HepG2 (cell line): ENCODE data around the gene HNRNPC. TPM values are rescaled to one million over a fixed set of nuclear protein-coding genes. Genes with fewer than 3 reads are reported as not detected.

Experiments
- DNMT3B ChIP-seq: conservative IDR thresholded peaks from 2 replicates; pipeline ENCODE4 v1.6.1; 2016; ENCODE audit warnings: missing biosample characterization, control low read depth
- NR2F1 ChIP-seq, 2 experiments: fragments of 450-650 bp in 1 of 2; formaldehyde crosslinking in 1 of 2; IDR thresholded peaks; 2 replicates each; pipeline versions ENCODE4 v1.5.0 to v1.6.1; 2016 to 2020; ENCODE audit warnings: mild to moderate bottlenecking in 1 of 2, missing compliant biosample characterization in 1 of 2, missing genetic modification reagents in 1 of 2, moderate library complexity in 1 of 2
- SOX13 ChIP-seq, 3 experiments: fragments of 450-650 bp in 1 of 3; sonication (generic) in 1 of 3; formaldehyde crosslinking in 1 of 3; IDR thresholded peaks in 2 of 3; conservative IDR thresholded peaks in 1 of 3; 2 replicates each; pipeline versions ENCODE4 v1.5.0 to v1.6.1; 2016 to 2020; ENCODE audit warnings: antibody characterized with exemption in 1 of 3, mild to moderate bottlenecking in 1 of 3, missing compliant biosample characterization in 1 of 3, missing genetic modification reagents in 1 of 3, moderate library complexity in 1 of 3
- SSRP1 ChIP-seq: IDR thresholded peaks from 2 replicates; pipeline ENCODE4 v1.6.1; 2016; ENCODE audit warnings: control low read depth
- TBL1XR1 ChIP-seq: fragments of 150-350 bp; IDR thresholded peaks from 2 replicates; pipeline ENCODE4 v1.6.1; 2014; ENCODE audit warnings: borderline replicate concordance, low read length; ENCODE audit not compliant: partially characterized antibody
- ZBTB8A ChIP-seq: sonication (generic); formaldehyde crosslinking; IDR thresholded peaks from 2 replicates; pipeline ENCODE4 v1.4.0; 2020; ENCODE audit warnings: mild to moderate bottlenecking, low read depth, missing genetic modification reagents, borderline replicate concordance
- ZNF556 ChIP-seq: sonication (generic); formaldehyde crosslinking; IDR thresholded peaks from 2 replicates; pipeline ENCODE4 v1.4.0; 2020; ENCODE audit warnings: mild to moderate bottlenecking, missing genetic modification reagents, borderline replicate concordance
- ZNF563 ChIP-seq: sonication (generic); formaldehyde crosslinking; IDR thresholded peaks from 2 replicates; pipeline ENCODE4 v1.8.0; 2022; ENCODE audit warnings: mild to moderate bottlenecking, moderate library complexity, missing genetic modification reagents
- ZNF605 ChIP-seq: sonication (generic); formaldehyde crosslinking; IDR thresholded peaks from 2 replicates; pipeline ENCODE4 v1.8.0; 2022; ENCODE audit warnings: mild to moderate bottlenecking, missing genetic modification reagents
- ZNF724P ChIP-seq: sonication (generic); formaldehyde crosslinking; IDR thresholded peaks from 2 replicates; pipeline ENCODE4 v1.8.0; 2022; ENCODE audit warnings: missing genetic modification reagents, borderline replicate concordance
- polyA plus RNA-seq, 8 experiments: library from polyadenylated mRNA; depleted of rRNA in 3 of 8; stranded (reverse) in 7 of 8; unstranded in 1 of 8; fragments of >200 nt; fragmentation: Illumina TruSeq in 4 of 8; extraction: Trizol in 4 of 8; gene quantifications; 2 replicates each; pipeline versions ENCODE4 v1.2.1 to v1.2.3, GENCODE V29; 2011 to 2016; ENCODE audit warnings: low read depth in 4 of 8, missing spikeins in 1 of 8, mixed read lengths in 1 of 8; ENCODE audit not compliant: insufficient read depth in 1 of 8
- total RNA-seq, 5 experiments: library from RNA; depleted of rRNA; stranded (reverse); fragments of >200 nt; fragmentation: Illumina TruSeq; extraction: Trizol; gene quantifications; 2 replicates each; pipeline ENCODE4 v1.2.3, GENCODE V29; 2016; ENCODE audit warnings: low read depth in 1 of 5
- TF ChIP-seq, protein P1 (sequence below): IDR thresholded peaks from 2 replicates; pipeline ENCODE4 v1.6.1; 2012; ENCODE audit warnings: inconsistent platforms
- TF ChIP-seq, protein P2 (sequence below): IDR thresholded peaks from 2 replicates; pipeline ENCODE4 v1.6.1; 2016; ENCODE audit warnings: missing genetic modification reagents, missing compliant biosample characterization
- TF ChIP-seq, protein P3 (sequence below): IDR thresholded peaks from 2 replicates; pipeline ENCODE4 v1.6.1; 2018; ENCODE audit warnings: missing genetic modification reagents, mild to moderate bottlenecking, missing compliant biosample characterization
- TF ChIP-seq, protein P4 (sequence below): sonication (generic); formaldehyde crosslinking; IDR thresholded peaks from 2 replicates; pipeline ENCODE4 v1.8.1; 2023; ENCODE audit warnings: mild to moderate bottlenecking, moderate library complexity, missing genetic modification reagents
- TF ChIP-seq, protein P5 (sequence below): sonication (generic); formaldehyde crosslinking; conservative IDR thresholded peaks from 2 replicates; pipeline ENCODE4 v1.4.0; 2020; ENCODE audit warnings: mild to moderate bottlenecking, missing genetic modification reagents, moderate library complexity

HNRNPC gene
- total and polyA plus RNA-seq, 2 of the 13 experiments (the other 11 are each of a cell fraction or from before 2014, with no cell fraction given): 628 to 1,099 TPM

DNA sequence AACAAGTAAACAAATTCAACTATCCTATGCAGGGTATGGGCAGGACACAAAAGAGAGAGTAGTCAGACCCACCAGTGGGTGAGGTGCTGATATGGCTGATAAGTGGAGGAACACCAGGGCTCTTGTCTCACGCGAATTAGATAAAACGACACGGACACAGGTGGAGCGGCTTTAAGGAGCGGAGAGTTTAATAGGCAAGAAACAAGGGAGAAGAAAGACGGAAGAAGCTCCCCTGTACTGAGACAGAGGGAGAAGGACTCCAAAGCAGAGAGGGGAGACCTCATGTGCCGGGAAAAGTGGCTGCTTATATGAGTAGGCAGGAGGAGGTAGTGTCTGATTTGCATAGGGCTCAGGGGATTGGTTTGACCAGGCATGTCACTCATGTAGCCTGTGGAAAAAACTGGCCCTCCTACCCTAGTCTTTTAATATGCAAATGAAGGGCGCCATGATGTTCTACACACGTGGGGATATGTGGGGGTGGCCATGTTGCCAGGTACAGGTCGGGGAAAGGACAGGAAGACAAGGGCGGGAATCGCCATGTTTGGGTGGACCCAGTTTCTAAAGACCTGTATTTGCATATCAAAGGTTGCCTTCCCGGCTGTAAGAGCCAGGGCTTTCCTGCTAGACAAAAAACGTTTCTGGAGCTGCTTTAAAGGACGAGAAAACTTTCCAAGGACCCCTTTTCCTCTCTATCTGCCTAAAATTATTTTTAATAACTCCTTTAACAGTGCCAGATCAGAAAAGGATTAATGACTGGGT lies 39.4 kb upstream of the HNRNPC start (continued):
- TF ChIP-seq ZNF724P (CRISPR knock-in tag) (no peak), DNMT3B (CRISPR knock-in tag) (peak; percentile 46; the same call in 1 of the 2 replicates), ZNF605 (CRISPR knock-in tag) (peak; percentile 66; the same call in 1 of the 2 replicates), TBL1XR1 (no peak), SOX13 (IDR thresholded peaks at IDR 0.05) (no peak), SOX13 (CRISPR knock-in tag; conservative IDR thresholded peaks at IDR 0.05 in 1 of 2, IDR thresholded peaks at IDR 0.05 in 1 of 2) (0 out of 4 replicates have a peak, but pooled peaks of 1 of the 2 experiments have one; percentile 4), NR2F1 (CRISPR knock-in tag; IDR thresholded peaks at IDR 0.05) (no peak; a peak in 1 of 4 replicates), ZNF556 (peak; percentile 2; the same call in 1 of the 2 replicates), ZBTB8A (CRISPR knock-in tag) (no peak), SSRP1 (CRISPR knock-in tag) (peak; percentile 49; the same call in 1 of the 2 replicates), ZNF563 (no peak)
- TF ChIP-seq, protein P1, sequence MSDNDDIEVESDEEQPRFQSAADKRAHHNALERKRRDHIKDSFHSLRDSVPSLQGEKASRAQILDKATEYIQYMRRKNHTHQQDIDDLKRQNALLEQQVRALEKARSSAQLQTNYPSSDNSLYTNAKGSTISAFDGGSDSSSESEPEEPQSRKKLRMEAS: peak; percentile 99
- TF ChIP-seq, protein P2, sequence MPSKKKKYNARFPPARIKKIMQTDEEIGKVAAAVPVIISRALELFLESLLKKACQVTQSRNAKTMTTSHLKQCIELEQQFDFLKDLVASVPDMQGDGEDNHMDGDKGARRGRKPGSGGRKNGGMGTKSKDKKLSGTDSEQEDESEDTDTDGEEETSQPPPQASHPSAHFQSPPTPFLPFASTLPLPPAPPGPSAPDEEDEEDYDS: peak; percentile 99
- TF ChIP-seq, protein P3, sequence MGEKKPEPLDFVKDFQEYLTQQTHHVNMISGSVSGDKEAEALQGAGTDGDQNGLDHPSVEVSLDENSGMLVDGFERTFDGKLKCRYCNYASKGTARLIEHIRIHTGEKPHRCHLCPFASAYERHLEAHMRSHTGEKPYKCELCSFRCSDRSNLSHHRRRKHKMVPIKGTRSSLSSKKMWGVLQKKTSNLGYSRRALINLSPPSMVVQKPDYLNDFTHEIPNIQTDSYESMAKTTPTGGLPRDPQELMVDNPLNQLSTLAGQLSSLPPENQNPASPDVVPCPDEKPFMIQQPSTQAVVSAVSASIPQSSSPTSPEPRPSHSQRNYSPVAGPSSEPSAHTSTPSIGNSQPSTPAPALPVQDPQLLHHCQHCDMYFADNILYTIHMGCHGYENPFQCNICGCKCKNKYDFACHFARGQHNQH (CRISPR knock-in tag): peak; percentile 85; the same call in 1 of the 2 replicates
- TF ChIP-seq, protein P4, sequence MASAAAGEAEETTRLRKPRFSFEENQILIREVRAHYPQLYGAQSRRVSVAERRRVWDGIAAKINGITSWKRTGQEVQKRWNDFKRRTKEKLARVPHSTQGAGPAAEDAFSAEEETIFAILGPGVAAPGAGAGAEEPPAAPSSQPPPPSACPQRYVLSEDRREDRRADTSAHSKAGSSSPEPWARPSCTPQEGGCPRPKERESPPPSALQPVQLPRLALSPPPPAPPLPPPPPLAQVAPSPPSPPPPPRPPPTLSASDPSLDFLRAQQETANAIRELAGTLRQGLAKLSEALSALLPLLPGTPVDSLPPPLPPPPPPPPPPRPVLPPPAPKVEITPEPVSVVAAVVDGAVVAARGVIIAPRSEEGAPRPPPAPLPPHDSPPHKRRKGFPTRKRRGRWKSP (CRISPR knock-in tag): peak; percentile 59
- TF ChIP-seq, protein P5, sequence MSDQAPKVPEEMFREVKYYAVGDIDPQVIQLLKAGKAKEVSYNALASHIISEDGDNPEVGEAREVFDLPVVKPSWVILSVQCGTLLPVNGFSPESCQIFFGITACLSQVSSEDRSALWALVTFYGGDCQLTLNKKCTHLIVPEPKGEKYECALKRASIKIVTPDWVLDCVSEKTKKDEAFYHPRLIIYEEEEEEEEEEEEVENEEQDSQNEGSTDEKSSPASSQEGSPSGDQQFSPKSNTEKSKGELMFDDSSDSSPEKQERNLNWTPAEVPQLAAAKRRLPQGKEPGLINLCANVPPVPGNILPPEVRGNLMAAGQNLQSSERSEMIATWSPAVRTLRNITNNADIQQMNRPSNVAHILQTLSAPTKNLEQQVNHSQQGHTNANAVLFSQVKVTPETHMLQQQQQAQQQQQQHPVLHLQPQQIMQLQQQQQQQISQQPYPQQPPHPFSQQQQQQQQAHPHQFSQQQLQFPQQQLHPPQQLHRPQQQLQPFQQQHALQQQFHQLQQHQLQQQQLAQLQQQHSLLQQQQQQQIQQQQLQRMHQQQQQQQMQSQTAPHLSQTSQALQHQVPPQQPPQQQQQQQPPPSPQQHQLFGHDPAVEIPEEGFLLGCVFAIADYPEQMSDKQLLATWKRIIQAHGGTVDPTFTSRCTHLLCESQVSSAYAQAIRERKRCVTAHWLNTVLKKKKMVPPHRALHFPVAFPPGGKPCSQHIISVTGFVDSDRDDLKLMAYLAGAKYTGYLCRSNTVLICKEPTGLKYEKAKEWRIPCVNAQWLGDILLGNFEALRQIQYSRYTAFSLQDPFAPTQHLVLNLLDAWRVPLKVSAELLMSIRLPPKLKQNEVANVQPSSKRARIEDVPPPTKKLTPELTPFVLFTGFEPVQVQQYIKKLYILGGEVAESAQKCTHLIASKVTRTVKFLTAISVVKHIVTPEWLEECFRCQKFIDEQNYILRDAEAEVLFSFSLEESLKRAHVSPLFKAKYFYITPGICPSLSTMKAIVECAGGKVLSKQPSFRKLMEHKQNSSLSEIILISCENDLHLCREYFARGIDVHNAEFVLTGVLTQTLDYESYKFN: peak; percentile 28; the same call in 1 of the 2 replicates
